22Rv1 (cell line): ENCODE measurements around the gene MRPS7.

Experiments used
- ZFX ChIP-seq: fragments of 450-650 bp; IDR thresholded peaks from 2 replicates; pipeline ENCODE4 v1.6.1; 2017; ENCODE audit warnings: antibody characterized with exemption, borderline replicate concordance
- TF ChIP-seq, protein P1 (sequence below): fragments of 450-650 bp; IDR thresholded peaks from 2 replicates; pipeline ENCODE4 v1.5.1; 2017; ENCODE audit warnings: mild to moderate bottlenecking

- TF ChIP-seq, protein P1, sequence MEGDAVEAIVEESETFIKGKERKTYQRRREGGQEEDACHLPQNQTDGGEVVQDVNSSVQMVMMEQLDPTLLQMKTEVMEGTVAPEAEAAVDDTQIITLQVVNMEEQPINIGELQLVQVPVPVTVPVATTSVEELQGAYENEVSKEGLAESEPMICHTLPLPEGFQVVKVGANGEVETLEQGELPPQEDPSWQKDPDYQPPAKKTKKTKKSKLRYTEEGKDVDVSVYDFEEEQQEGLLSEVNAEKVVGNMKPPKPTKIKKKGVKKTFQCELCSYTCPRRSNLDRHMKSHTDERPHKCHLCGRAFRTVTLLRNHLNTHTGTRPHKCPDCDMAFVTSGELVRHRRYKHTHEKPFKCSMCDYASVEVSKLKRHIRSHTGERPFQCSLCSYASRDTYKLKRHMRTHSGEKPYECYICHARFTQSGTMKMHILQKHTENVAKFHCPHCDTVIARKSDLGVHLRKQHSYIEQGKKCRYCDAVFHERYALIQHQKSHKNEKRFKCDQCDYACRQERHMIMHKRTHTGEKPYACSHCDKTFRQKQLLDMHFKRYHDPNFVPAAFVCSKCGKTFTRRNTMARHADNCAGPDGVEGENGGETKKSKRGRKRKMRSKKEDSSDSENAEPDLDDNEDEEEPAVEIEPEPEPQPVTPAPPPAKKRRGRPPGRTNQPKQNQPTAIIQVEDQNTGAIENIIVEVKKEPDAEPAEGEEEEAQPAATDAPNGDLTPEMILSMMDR: no peak
- TF ChIP-seq ZFX: no peak
These were observed 38.6 kb downstream of the MRPS7 start for GRCh38 chr17:75300280-75300679.
